KMS-11 (cell line): ENCODE measurements around the gene FDXACB1.
"Not testable (repeated sequence)": the region's sequence is repeated elsewhere in the genome, so short reads cannot be mapped to it uniquely, and the experiment has no call there.

Experiments
- H2AFZ ChIP-seq: fragments of 200-600 bp; sonication (generic); 2 replicates; pipeline ENCODE4 v1.6.1; 2016; ENCODE audit warnings: antibody characterized with exemption, mixed run types, low read depth
- H3K27ac ChIP-seq: fragments of 200-600 bp; sonication (generic); 2 replicates; pipeline ENCODE4 v1.6.1; 2016; ENCODE audit warnings: mild to moderate bottlenecking, mixed run types
- H3K27me3 ChIP-seq: fragments of 200-600 bp; sonication (generic); 2 replicates; pipeline ENCODE4 v1.6.1; 2017; ENCODE audit warnings: mild to moderate bottlenecking, low read depth, mixed run types, moderate library complexity; ENCODE audit not compliant: insufficient read depth
- H3K36me3 ChIP-seq: fragments of 200-600 bp; sonication (generic); 2 replicates; pipeline ENCODE4 v1.6.1; 2017; ENCODE audit warnings: mild to moderate bottlenecking, mixed run types; ENCODE audit not compliant: insufficient read depth
- H3K4me1 ChIP-seq: fragments of 200-600 bp; sonication (generic); 2 replicates; pipeline ENCODE4 v1.6.1; 2016; ENCODE audit warnings: mild to moderate bottlenecking, low read depth, mixed run types; ENCODE audit not compliant: poor library complexity, severe bottlenecking
- H3K4me2 ChIP-seq: fragments of 200-600 bp; sonication (generic); 2 replicates; pipeline ENCODE4 v1.7.0; 2016; ENCODE audit warnings: mild to moderate bottlenecking, mixed run types
- H3K4me3 ChIP-seq: fragments of 200-600 bp; sonication (generic); IDR thresholded peaks from 2 replicates; pipeline ENCODE4 v1.6.1; 2017; ENCODE audit warnings: low read depth, low read length, mixed read lengths; ENCODE audit not compliant: insufficient read depth
- H3K79me2 ChIP-seq: fragments of 200-600 bp; sonication (generic); 2 replicates; pipeline ENCODE4 v1.6.1; 2016; ENCODE audit warnings: low read depth, mixed run types; ENCODE audit not compliant: insufficient read depth
- H3K9ac ChIP-seq: fragments of 200-600 bp; sonication (generic); 2 replicates; pipeline ENCODE4 v1.6.1; 2016; ENCODE audit warnings: mild to moderate bottlenecking, mixed run types
- H4K20me1 ChIP-seq: fragments of 200-600 bp; sonication (generic); 2 replicates; pipeline ENCODE4 v1.6.1; 2016; ENCODE audit warnings: mild to moderate bottlenecking, mixed run types; ENCODE audit not compliant: insufficient read depth
- TF ChIP-seq, protein P1 (sequence below): fragments of 200-600 bp; sonication (generic); conservative IDR thresholded peaks from 2 replicates; pipeline ENCODE4 v1.6.1; 2017; ENCODE audit warnings: low read depth, mild to moderate bottlenecking, antibody characterized with exemption, low read length, moderate library complexity, mixed read lengths

FDXACB1 gene

DNA sequence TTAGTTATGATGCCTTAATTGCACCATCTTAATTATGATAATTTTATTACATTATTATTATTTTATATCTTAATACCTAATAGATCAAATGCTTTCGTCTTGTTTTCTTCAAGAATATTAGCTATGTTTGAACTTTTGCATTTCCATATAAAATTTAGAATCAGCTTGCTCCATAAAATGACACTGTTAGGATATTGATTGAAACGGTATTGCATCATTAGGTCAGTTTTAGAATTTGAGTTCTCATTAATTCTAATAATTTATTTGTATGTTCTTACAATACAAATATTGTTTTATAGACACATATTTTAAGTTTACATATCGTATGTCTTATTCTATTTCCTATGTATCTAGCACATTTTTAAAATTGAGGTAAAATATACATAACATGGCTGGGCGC is 7.1 kb upstream of the FDXACB1 start:
- TF ChIP-seq, protein P1, sequence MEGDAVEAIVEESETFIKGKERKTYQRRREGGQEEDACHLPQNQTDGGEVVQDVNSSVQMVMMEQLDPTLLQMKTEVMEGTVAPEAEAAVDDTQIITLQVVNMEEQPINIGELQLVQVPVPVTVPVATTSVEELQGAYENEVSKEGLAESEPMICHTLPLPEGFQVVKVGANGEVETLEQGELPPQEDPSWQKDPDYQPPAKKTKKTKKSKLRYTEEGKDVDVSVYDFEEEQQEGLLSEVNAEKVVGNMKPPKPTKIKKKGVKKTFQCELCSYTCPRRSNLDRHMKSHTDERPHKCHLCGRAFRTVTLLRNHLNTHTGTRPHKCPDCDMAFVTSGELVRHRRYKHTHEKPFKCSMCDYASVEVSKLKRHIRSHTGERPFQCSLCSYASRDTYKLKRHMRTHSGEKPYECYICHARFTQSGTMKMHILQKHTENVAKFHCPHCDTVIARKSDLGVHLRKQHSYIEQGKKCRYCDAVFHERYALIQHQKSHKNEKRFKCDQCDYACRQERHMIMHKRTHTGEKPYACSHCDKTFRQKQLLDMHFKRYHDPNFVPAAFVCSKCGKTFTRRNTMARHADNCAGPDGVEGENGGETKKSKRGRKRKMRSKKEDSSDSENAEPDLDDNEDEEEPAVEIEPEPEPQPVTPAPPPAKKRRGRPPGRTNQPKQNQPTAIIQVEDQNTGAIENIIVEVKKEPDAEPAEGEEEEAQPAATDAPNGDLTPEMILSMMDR = no peak
- Histone ChIP-seq H3K4me2 (no peak overlapping the region), H3K27me3 (no peaks in the 10 kb centered on the region), H3K27ac (no peak overlapping the region), H4K20me1 (no peaks in the 10 kb centered on the region), H3K79me2 (no peaks in the 10 kb centered on the region), H3K9ac (no peak overlapping the region), H3K4me1 (no peaks in the 10 kb centered on the region), H2AFZ (no peak overlapping the region), H3K36me3 (no peaks in the 10 kb centered on the region), H3K4me3 (no peak overlapping the region)

DNA sequence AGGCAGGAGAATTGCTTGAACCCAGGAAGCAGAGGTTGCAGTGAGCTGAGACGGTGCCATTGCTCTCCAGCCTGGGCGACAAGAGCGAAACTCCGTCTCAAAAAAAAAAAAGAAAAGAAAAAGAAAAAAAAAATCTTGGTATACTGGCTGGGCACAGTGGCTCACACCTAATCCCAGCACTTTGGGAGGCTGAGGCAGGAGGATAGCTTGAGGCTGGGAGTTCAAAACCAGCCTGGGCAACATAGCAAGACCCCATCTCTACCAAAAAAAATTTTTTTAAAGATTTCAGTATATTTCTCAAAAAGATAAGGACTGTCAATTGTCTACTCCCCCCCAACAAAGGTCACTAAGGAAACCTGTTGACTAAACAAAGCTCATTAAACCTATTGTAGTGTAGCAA is 6.1 kb upstream of the FDXACB1 start:
- not testable (repeated sequence) for H3K4me1 ChIP-seq, H3K9ac ChIP-seq, H3K27ac ChIP-seq, H3K4me2 ChIP-seq, H2AFZ ChIP-seq, H3K27me3 ChIP-seq, H3K4me3 ChIP-seq, H3K79me2 ChIP-seq, H4K20me1 ChIP-seq, H3K36me3 ChIP-seq

DNA sequence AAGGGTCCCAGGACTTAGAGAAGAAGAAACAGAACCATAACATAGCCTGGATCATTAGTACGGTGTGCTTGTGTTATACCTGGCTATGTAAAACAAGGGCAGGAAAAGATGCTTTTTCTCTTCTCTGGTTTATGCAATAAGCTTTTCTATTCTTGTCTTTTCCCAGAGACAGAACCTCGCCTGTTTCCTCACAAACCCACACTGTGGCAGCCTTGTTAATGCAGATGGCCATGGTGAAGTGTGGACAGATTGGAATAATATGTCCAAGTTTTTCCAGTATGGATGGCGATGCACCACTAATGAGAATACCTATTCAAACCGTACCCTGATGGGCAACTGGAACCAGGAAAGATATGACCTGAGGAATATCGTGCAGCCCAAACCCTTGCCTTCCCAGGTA is 3.2 kb upstream of the FDXACB1 start:
- no peaks in the 10 kb centered on the region for H3K79me2 ChIP-seq
- no peak overlapping the region for H2AFZ ChIP-seq
- TF ChIP-seq, protein P1 = no peak
- no peaks in the 10 kb centered on the region for H3K4me1 ChIP-seq
- H3K4me2 ChIP-seq = no peak overlapping the region
- no peaks in the 10 kb centered on the region for H3K27me3 ChIP-seq
- no peaks in the 10 kb centered on the region for H4K20me1 ChIP-seq
- H3K36me3 ChIP-seq = no peaks in the 10 kb centered on the region
- no peak overlapping the region for H3K4me3 ChIP-seq
- no peak overlapping the region for H3K27ac ChIP-seq
- no peak overlapping the region for H3K9ac ChIP-seq

DNA sequence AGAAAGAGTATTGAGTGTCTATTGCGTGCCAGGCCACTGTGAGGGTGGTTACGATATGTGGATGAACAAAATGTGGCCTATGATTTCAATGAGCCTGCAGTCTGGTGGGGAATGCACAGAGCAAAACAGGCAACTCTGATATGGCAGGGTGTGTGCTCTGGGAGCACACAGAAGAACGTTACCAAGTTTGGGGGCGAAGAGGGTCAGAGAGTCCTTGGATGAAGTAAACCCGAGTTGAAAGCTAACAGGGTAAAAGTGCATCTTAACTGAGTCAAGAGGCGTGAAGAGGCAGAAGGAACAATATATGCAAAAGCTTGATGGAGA is 634 bp upstream of the FDXACB1 start:
- H4K20me1 ChIP-seq = no peaks in the 10 kb centered on the region
- peak overlapping the region; percentile 87 for H3K9ac ChIP-seq
- H2AFZ ChIP-seq = peak overlapping the region; percentile 86
- H3K36me3 ChIP-seq = no peaks in the 10 kb centered on the region
- peak overlapping the region; percentile 100 for H3K4me2 ChIP-seq
- no peak overlapping the region for H3K4me3 ChIP-seq
- H3K27ac ChIP-seq = peak overlapping the region; percentile 94
- TF ChIP-seq, protein P1 = no peak
- no peaks in the 10 kb centered on the region for H3K79me2 ChIP-seq
- no peaks in the 10 kb centered on the region for H3K27me3 ChIP-seq
- no peaks in the 10 kb centered on the region for H3K4me1 ChIP-seq

DNA sequence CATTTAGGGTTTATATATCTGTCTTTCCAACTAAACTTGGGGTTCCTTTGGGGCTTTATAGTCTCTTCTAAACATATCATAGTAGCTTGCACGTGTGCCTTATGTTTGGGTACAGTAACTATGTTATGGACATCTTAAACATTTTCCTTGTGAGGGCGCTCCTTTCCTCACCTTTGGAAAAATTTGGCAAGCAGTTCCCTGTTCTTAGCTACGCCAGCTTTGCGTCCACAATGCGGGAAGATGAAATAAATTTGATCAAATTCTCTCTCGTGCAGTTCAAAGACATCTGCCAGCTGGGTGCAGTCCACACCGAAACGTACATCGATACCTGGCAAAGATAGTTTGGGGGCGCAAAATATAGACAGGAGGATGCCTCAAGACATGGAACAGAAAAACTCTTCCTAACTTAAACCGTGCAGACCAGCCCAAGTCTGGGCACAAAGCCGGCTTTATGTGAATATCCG is 548 bp downstream of the FDXACB1 start:
- Histone ChIP-seq H3K4me1 (no peaks in the 10 kb centered on the region), H3K4me2 (peak overlapping the region; percentile 77), H4K20me1 (no peaks in the 10 kb centered on the region), H3K9ac (peak overlapping the region; percentile 87), H3K27ac (peak overlapping the region; percentile 94), H3K79me2 (no peaks in the 10 kb centered on the region), H3K36me3 (no peaks in the 10 kb centered on the region), H3K27me3 (no peaks in the 10 kb centered on the region), H2AFZ (peak overlapping the region; percentile 86), H3K4me3 (no peak overlapping the region)
- TF ChIP-seq, protein P1 = no peak
